Hematopoietic multipotent progenitor cell treated with erythropoietin and hydrocortisone succinate and interleukin-3 and kit ligand, for 17 days (in vitro differentiated cells): Measurements from ENCODE around the gene LRP1B.
"Not testable (repeated sequence)": the region's sequence is repeated elsewhere in the genome, so short reads cannot be mapped to it uniquely, and the experiment has no call there.

ENCODE experiments used
- DNase-seq: peaks from one replicate; pipeline ENCODE4 v3.0.0-alpha.2; 2015; ENCODE audit warnings: low spot score

Gene LRP1B

DNA sequence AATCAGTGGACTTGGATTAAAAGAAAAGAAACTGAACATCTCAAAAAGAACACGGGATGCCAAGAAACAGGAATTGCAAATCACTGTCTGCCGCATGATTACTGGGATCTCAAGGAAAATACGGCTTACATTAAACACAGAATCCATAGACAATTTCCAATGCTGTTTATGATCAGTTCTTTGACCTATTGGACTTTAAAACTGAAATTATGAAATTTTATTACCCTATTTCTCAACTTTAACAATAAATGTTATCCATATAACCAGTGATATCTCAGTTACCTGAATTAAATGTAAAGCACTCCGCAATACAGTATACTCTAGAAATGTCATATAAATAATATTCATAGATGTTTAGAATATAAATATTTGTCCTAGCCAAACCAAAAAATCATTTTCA, 1793.8 kb downstream of the LRP1B start:
- DNase-seq: no peak

DNA sequence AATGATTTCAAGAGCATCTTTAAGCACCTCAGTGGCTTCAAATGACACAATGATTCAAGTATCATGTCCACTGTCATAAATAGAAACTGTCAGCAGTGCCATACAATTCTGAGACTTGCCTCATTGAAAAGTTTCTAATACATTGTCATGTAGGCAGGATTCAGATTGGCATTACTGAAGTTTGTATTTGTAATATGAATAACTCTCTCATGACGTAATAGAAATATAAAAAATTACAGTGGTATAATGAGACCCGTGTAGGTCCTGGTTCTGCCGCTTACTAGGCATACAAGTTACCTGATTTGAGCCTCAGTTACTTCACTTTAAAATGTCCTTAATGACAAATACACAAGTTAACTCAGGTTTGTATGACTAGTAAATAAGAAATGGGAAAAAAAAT, 1814.5 kb downstream of the LRP1B start:
- DNase-seq: no peak

DNA sequence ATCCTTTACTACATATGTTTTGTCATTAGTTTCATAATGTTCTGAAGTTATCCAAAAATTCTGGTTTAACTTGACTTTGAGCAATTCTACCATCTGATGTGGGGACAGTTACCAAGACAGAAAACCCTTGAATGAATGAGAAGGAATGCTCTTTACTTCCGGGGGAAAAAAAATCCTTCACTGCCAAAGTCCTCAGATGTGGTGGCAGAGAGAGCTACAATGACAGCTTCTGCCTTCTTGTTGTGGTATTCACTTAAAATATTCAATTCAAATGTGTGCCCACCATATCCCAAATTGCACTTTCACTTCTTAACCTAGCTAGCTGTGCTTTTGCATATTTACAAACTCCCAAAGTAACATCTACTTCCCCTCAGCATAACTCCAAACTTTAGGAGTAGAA, 1818.9 kb downstream of the LRP1B start:
- no peak for DNase-seq

DNA sequence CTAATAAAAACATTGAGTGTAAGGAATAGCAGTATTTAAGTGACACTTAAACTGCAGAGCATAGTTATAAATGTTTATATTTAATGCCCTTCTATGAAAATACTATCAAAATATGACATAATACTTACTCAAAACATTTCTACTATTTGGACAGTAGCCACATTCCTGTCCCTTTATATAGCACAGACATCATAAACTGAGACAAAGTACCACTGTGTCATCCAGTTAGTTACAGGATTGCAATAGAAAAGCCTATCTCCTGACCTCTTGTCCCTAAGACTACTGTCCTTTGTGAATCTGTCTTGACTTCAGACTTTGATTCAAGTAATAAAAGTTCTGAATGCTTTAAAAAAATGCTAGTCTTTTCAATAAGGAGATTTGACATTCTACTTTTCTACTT, 1822.1 kb downstream of the LRP1B start:
- no peak for DNase-seq

DNA sequence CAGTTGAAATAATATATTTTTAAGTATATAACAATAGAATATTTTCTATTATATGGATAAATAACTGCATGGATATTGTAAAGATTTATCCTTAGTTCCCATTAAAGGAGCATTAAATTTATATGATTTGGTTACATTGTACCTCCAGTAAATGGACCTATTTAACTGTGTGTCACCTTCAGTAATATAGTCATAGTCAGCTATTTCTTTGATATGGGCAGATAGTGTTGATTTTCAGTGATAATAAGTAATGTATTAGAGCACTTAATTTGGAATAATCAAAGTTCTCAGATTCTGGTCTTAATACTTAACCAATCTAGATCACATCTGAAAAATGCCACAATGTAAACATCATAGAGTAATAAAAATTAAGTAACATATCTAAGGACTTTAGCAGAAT, 1823.3 kb downstream of the LRP1B start:
- no peak for DNase-seq

DNA sequence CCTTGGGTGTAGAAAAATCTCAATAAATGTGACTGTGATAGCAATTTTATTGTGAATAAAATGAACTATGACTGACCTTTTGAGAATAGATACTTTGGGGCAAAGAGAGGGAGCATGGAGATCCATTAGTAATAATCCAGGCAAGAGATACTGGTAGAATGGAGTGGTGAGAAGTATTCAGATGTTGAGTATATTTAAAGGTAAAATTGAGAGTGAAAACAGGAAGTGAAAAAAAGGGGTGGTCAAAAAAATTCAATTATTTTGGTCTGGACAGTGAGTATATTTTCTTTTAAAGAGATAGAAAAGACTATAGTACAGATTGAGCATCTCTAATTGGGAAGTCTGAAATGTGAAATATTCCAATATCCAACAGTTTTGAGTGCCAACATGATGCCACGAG, 1835.0 kb downstream of the LRP1B start:
- no peak for DNase-seq

DNA sequence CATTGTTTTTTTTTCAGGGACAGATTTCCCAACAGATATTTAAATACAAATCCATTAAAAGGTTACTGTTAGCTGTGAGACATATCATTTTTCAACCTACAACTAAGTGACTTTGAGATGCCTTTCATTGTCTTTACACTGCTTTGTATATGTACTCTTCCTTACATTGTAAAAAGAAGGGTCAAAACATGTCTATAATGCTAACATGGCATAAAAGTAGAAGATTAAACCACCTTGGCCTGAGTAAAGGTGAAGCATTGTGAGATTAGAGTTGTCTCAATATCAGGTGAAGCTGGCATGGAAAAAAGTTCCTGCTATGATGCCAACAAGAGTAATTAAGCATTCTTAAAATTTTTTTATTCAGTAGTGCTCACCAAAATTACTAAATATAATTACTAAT, 1842.1 kb downstream of the LRP1B start:
- no peak for DNase-seq

DNA sequence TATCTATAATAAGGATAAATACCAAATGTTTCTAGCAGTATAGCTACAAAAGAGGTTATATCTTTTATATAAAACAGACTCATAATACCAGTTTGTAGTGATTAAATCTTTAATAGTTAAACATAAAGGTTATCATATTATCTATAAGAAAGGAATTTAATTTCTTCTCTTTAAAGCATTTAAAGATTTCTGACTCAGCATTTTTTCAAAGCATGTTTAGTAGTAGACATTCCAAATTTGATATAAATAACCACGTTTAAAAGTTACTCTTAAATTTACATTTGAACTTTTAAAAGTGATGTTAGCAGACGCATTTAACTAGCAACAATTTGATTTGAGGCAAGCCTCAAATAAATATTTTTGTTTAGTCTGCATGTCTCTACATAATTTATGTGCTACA, 1842.6 kb downstream of the LRP1B start:
- no peak for DNase-seq

DNA sequence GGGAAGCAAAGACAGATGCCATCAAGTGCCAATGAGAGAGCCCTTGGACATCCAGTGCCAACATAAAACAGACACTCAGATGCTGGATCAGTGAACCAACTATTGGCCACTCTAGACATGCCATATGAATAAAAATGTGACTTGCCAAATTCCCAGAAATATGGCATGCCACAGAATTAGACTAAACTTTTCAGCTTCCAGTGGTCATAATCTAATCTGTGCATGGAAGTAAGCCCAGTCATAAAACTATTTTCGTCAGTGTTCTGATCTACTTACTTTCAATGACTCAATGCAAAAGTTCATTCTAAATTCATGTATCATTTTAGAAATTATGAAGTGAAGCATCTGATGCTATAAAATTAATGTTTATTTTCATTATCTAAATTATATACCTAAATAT, 1844.4 kb downstream of the LRP1B start:
- no peak for DNase-seq

DNA sequence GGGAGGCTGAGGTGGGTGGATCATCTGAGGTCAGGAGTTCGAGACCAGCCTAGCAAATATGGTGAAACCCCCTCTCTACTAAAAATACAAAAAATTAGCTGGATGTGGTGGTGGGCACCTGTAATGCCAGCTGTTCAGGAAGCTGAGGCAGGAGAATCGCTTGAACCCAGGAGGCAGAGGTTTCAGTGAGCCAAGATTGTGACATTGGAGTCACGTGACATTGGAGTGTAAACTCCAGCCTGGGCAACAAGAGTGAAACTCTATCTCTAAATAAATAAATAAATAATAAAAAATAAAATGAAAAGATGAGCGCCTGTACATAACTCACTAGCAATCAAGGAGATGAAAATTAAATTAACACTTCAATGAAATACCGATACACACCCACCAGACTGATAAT, 1853.5 kb downstream of the LRP1B start:
- DNase-seq: not testable (repeated sequence)

DNA sequence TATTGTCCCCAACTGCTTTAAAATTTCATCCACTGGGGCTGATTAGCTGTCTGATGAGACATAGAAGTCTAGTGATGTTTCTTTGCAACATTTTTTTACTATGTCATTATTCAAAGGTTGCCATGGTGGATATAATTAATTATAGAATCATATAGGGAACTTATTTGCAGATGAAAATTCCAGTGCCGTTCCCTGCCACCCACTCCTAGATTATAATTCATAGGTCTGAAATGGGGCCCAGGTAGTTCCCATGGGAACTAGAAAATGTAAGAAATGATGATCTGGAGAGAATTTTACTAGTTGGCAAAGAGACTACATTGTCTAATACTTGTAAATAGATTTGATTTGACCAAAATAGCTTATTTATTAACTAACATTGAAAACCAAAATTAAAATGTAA, 1854.2 kb downstream of the LRP1B start:
- DNase-seq: no peak

DNA sequence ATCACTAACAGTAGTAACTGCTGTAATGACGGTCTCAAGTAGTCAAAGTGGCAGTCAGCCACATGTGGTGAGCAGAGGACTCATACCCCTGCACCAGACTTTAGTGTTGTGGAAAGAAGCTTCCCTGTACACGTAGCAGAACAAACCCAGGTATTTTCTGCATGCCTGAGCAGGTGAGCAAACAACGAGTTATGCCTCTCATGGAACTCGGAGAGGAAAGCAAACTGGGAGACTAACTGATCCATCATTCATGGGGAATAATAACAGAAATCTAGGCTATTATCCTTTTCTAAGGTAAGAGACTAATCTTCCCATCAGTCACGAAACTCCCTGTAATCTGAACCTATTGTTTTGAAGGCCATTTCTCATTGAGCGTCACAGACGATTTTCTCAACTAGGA, 1855.4 kb downstream of the LRP1B start:
- DNase-seq: no peak

DNA sequence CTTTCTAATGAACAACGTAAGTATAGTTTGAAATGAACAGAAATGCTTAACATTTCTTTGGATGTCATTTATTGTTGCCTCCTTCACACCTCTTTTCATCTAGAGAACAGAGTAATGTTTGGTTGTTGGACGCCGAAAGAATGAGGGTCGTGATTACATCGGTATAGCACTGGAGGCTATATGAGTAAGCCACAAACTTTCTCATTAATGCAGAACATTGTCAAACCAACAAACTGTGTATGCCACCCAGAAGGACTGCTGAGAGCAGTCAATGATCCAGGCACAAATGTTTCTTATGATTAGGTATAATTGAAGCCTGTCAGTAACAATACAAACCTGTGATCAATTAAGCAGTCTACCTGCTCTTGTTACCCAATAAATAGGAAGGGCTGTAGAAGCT, 1855.9 kb downstream of the LRP1B start:
- DNase-seq: no peak

DNA sequence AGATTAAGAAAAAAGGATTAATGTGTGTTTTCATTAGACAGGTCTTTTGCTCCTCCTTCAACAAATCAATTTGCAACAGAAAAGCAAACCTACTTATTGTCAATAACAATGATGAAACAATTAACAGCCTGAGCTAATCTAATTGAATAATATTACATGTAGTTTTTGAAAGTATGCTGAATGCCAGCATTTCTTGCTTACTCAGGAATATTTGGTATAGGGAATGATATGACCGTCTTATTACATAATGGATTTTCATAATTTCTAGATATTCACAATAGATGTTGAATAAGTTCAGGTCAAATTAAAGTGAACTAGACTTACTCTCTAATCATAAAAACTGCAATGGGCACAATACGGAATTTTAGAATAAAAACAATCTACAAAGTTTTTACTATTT, 1856.9 kb downstream of the LRP1B start:
- DNase-seq: no peak

DNA sequence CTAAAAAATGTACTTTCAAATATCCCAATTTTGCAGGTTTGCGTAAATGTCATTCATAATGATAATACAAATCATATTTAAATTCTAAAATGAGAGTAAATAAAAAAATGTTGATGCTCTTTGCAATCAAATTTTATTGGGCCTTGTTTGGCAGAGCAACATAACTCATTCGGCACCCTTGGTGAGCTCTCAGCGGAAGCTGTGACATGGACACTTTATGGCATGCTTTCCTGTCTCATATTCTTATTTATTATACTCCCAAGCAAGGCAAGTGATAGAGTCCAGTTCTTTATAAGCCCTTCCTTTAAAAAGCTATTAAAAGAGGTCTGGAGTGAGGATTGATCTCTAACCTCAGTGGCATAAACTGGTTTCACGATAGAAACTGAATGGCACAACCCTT, 1857.4 kb downstream of the LRP1B start:
- DNase-seq: no peak

DNA sequence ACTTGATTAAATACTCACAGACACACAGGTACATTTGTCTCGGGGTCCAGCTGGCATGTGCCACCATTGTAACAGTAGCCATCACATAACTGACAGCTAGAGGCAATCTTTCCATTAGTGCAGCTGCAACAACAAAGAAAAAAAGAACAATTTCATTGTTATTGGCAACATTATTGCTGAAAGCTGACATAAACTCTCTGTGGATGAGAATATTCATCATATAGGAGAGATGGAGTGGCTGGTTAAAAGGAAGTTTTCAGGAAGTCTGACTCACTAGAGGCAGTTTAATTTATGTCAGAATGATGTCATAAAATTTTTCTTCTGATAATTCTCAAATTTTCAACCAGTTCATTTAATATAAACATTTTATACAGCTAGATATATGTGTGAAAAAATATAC, 1860.6 kb downstream of the LRP1B start:
- DNase-seq: no peak

DNA sequence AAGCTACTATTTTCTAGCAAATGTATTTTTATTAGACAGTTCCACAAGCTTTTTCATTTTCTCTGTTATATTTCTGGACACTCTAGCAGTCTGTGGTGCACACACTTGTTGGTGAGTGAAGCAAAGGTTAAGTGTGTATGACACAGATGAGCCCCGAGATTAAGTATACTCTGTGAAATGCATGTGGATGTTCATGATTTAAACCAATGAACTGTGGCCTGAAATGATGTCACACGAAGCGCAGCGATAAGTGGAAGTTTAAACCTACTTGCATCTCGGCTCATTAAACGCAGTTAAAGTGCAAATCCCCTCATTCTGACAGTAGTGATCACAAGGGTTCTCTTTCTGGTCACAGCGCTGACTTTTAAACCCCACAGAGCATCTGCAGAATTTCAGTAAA, 1861.8 kb downstream of the LRP1B start:
- no peak for DNase-seq

DNA sequence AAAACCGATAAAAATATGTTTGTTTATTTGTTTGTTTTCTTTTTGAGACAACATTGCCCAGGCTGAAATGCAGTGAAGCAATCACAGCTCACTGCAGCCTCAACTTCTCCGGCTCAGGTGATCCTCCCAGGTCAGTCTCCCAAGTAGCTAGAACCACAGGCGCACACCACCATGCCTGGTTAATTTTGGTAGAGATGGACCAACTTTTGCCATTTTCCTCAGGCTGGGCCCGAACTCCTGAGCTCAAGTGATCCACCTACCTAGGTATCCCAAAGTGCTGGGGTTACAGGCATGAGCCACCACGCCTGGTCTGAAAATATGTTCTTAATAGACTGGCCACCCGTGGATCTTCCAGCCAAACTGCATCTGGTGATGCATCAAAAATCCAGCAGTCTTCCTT, 1867.9 kb downstream of the LRP1B start:
- no peak for DNase-seq

DNA sequence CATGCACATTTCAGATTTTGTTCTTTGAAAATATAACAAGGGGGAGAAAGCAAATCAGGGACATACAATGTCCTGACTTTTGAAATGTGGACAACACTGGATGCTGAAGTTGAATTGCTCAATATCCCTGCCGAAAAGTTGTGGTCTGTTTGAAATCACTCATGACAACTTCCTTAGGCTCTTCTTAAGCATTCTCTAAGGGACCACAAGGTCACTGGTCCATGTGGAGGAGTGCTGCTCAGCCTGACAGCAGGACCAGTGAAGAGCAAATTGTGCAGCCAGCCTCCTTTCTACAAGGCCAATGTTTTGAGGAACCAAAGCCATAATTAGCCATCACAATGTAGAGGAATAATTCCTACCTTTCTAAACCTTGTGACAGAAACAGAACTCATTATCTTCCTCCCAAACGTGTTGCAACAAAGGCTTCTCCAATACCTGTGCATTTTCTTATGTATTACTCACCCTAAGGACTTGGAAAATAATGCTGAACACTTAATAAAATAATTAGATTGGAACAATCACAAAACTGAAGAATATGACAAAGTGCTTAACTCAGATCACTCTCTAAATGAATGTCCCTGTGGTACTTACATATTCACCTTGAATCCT, 1873.0 kb downstream of the LRP1B start:
- no peak for DNase-seq

DNA sequence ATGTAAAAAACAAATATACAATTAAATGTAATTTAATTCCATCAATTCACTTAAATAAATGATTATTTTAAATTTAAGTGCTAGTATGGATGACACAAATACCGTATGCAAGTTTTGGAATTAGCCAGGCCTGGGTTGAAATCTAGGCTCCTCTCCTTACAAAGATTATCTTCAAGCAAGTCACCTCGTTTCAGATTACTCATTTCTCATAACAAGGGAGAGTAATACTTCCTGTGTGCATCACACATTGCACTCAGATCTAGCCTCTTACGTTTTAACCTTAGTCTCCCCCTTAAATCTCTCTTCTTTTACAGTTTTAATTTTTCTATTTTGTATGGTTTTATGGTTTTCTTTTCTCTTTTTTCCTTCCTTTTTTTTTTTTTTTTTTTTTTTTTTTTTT, 1874.7 kb downstream of the LRP1B start:
- DNase-seq: no peak

DNA sequence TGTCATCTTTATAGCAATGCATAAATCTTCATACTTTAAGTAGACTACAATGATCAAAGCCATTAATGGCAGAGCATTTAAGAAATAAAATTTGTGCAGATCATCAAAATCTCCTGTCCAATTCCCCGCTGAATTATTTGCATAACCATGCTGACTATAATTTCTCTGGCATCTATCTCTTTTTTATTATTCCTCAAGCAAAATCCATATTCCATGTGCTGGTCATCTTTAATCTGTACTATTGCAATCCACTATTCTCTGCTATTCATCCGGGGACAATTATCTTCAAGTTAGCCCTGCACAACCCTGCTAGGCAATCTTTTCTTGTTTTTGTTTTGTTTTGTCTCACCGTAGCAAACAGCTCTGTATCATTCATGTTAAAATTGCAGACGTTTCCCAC, 1881.0 kb downstream of the LRP1B start:
- DNase-seq: no peak

DNA sequence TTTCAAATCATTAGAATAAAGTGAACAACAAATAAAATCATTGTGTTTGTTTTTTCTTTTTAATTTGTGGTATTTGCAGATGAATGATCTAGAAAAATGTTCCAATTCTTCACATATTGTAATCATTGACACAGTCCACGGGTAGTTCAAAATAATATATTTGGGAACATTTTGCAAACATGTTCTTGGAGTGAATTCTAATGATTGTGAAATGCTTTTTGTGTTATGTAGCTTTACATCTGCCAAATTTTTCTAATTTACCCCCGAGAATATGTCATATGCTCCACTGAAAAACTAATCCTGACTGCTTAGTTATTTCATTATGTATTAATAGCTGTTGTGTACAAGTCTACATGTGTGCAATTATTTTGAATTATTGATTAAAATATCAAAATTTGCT, 1882.2 kb downstream of the LRP1B start:
- DNase-seq: no peak

DNA sequence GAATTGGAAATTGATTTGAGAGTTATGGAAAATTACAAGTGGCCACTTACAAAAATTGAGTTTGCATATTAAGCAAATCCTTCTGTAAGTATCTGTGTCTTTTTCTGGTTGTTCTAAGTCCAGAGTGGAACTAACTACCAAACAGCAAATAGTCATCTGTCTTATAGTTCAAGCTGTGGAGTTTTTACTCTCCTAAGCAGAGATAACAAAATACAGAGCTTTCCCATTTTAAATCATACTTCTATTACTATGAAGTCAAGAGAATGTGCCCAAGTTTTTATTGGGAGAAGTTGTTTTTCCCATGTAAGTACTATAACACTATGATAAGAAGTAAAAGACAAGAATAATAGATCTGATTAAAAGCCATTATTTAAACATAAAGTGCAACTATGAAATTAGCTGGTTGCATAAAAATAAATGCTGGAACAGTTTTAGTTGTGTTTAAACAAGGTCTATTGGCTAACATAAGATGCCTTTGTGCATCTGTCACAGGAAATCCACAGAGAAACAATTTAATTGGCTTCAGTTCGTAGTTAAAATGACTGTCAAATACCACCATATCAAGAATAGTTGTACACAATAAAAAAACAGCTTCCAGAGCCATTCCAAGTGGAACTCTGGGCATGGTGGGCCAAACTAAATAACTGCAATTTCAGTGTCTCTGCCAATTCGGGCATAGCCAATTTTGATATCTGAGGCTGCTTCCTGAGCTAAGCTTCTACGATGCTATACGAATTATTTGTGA, 1883.2 kb downstream of the LRP1B start:
- no peak for DNase-seq

DNA sequence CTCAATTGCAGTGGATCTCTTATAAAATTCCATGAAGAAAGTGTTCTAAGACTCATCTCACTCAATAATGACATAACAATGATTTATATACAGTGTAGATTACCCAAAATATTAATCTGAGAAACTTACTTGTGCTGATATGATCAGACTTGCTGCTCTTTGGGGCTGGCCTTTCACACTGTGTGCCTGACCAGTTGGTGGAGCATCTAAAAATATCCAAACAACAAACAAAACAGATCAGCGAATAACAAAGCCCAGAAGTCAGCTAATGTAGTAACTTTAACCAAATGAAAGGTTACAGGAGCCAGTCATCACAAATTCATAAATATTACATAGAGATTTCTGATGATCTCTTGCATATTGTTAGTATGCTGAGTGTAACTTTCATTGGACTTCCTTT, 1883.9 kb downstream of the LRP1B start:
- no peak for DNase-seq
